ENCODE data around the gene HSPG2.
"Not testable (repeated sequence)": the region's sequence is repeated elsewhere in the genome, so short reads cannot be mapped to it uniquely, and the experiment has no call there.

The HSPG2 gene

GRCh38 chr1:21840981-21841380 lies 96.1 kb downstream of the HSPG2 start:
- DNase-seq, result no peak

- DNase-seq, result no peak
Measured at GRCh38 chr1:21839337-21840037, 97.6 kb downstream of the HSPG2 start.

- no peak for DNase-seq
Measured at GRCh38 chr1:21838359-21839157, 98.6 kb downstream of the HSPG2 start.

GRCh38 chr1:21837476-21837875 lies 99.6 kb downstream of the HSPG2 start:
- DNase-seq, result no peak

- DNase-seq, result no peak
Measured at GRCh38 chr1:21836729-21837128, 100.4 kb downstream of the HSPG2 start.

GRCh38 chr1:21836010-21836409 lies 101.1 kb downstream of the HSPG2 start:
- no peak for DNase-seq

- no peak for DNase-seq
Measured at GRCh38 chr1:21834666-21835065, 102.4 kb downstream of the HSPG2 start.

- no peak for DNase-seq
Measured at GRCh38 chr1:21834094-21834493, 103.0 kb downstream of the HSPG2 start.

GRCh38 chr1:21833392-21833976 lies 103.6 kb downstream of the HSPG2 start:
- no peak for DNase-seq

- DNase-seq, result no peak
Measured at GRCh38 chr1:21831454-21831970, 105.6 kb downstream of the HSPG2 start.

- DNase-seq, result no peak
Measured at GRCh38 chr1:21830792-21831453, 106.2 kb downstream of the HSPG2 start.

- DNase-seq, result no peak
Measured at GRCh38 chr1:21829294-21829693, 107.8 kb downstream of the HSPG2 start.

GRCh38 chr1:21828506-21829210 lies 108.5 kb downstream of the HSPG2 start:
- DNase-seq, result no peak

- DNase-seq, result no peak
Measured at GRCh38 chr1:21828075-21828474, 109.0 kb downstream of the HSPG2 start.

- DNase-seq, result no peak
Measured at GRCh38 chr1:21827141-21827679, 109.9 kb downstream of the HSPG2 start.

GRCh38 chr1:21826694-21827093 lies 110.4 kb downstream of the HSPG2 start:
- DNase-seq, result not testable (repeated sequence)

- no peak for DNase-seq
Measured at GRCh38 chr1:21825393-21825792, 111.7 kb downstream of the HSPG2 start.

- DNase-seq, result no peak
Measured at GRCh38 chr1:21824926-21825325, 112.2 kb downstream of the HSPG2 start.

- DNase-seq, result no peak
Measured at GRCh38 chr1:21823980-21824702, 113.0 kb downstream of the HSPG2 start.

- DNase-seq, result no peak
Measured at GRCh38 chr1:21823206-21823979, 113.7 kb downstream of the HSPG2 start.

- DNase-seq, result no peak
Measured at GRCh38 chr1:21822349-21822748, 114.8 kb downstream of the HSPG2 start.

All from stimulated activated CD4-positive, alpha-beta T cell treated with anti-CD3 and anti-CD28 coated beads, Interleukin-2, amount 100 ng/mL, for 48 hours (primary cell).